Muscle of arm (tissue), 14 donors: ENCODE results near the gene PLCG2. TPM values are rescaled to one million over a fixed set of nuclear protein-coding genes. Genes with fewer than 3 reads are reported as not detected.
A peak's percentile ranks its signal among the peaks of the same experiment; 100 is the strongest.
"Not testable (repeated sequence)": the region's sequence is repeated elsewhere in the genome, so short reads cannot be mapped to it uniquely, and the experiment has no call there.

Experiments used
- DNase-seq: peaks from one replicate; pipeline ENCODE4 v3.0.0-alpha.2; 2013
- long read RNA-seq, 11 donors: transcript quantifications; one replicate each; lab custom pipeline, GENCODE V29; 2026
- polyA plus RNA-seq, 12 donors: library from polyadenylated mRNA; unstranded; fragments of 120-200 nt; gene quantifications; one replicate each; pipeline ENCODE4 v1.2.1, GENCODE V29; 2013; ENCODE audit not compliant: insufficient read length in 12 of 12

Gene PLCG2
- polyA plus RNA-seq, result 10 to 100 TPM in 1 of 12 donors, 1 to 10 TPM in 9, not detected in 2; 5.2 to 11.9 (median 6.8) TPM
- long read RNA-seq, donor 1, result 0 reads
- long read RNA-seq, donor 2, result 0 reads
- long read RNA-seq, donor 3, full-length matches to known transcripts, result 1 of 1 reads
- long read RNA-seq, donor 3, partial matches to known transcripts, result 0 of 1 reads
- long read RNA-seq, donor 3, other reads (novel, unspliced or antisense), result 0 of 1 reads
- long read RNA-seq, donor 4, result 0 reads
- long read RNA-seq, donor 5, result 0 reads
- long read RNA-seq, donor 6, result 0 reads
- long read RNA-seq, donor 7, result 0 reads
- long read RNA-seq, donor 8, result 0 reads
- long read RNA-seq, donor 9, result 0 reads
- long read RNA-seq, donor 10, result 0 reads
- long read RNA-seq, donor 11, result 0 reads

DNA sequence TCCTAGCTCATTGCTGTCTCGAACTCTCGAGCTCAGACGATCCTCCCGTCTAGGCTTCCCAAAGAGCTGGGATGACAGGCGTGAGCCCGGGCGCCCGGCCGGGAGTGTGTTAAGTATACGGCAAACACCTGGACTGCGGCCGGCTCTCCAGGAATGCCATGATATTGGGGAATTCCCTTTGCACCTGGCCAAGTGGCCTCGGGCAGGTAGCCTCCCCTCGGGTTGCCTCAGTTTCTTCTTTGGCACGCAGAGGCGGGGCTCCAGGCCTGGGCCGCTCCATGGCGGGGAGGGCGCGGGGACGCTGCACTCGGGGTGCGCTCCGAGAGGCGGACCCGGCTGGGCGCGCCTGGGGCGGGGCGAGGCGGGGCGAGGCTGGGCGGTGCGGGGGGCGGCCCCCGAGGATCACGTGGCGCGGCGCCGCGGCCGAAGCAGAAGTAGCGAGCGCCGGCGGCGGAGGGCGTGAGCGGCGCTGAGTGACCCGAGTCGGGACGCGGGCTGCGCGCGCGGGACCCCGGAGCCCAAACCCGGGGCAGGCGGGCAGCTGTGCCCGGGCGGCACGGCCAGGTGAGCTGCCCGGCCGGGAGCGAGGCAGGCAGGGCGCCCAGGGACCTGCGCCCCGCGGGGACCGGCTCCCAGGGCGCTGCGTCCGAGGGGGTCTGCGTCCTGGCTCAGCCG lies at the start of gene PLCG2:
TSS of gene PLCG2 (plus strand) at position 431 of the 675 bp plus-strand sequence. CDS start 6,699 bp downstream, outside the sequence.
- DNase-seq, result no peak

DNA sequence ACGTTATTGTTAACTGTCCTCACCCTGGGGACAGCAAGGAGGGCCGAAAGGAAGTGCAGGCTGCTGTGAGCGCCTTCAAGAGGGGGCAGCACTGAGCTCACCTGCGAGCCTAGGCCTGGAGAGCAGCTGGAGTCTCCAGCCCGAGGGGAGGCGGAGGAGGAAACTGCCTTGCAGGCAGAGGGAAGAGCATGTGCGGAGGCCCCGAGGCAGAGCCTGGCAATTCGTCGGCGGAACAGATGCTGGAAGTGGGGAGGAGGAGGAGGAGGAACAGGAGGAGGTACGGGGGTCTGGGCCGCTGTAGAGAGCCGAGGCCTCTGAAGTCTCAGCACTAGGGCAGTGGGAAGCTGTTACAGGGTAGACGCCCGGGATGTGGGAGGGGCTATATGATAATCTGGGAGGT lies 49.6 kb upstream of the PLCG2 start:
- DNase-seq, result no peak

DNA sequence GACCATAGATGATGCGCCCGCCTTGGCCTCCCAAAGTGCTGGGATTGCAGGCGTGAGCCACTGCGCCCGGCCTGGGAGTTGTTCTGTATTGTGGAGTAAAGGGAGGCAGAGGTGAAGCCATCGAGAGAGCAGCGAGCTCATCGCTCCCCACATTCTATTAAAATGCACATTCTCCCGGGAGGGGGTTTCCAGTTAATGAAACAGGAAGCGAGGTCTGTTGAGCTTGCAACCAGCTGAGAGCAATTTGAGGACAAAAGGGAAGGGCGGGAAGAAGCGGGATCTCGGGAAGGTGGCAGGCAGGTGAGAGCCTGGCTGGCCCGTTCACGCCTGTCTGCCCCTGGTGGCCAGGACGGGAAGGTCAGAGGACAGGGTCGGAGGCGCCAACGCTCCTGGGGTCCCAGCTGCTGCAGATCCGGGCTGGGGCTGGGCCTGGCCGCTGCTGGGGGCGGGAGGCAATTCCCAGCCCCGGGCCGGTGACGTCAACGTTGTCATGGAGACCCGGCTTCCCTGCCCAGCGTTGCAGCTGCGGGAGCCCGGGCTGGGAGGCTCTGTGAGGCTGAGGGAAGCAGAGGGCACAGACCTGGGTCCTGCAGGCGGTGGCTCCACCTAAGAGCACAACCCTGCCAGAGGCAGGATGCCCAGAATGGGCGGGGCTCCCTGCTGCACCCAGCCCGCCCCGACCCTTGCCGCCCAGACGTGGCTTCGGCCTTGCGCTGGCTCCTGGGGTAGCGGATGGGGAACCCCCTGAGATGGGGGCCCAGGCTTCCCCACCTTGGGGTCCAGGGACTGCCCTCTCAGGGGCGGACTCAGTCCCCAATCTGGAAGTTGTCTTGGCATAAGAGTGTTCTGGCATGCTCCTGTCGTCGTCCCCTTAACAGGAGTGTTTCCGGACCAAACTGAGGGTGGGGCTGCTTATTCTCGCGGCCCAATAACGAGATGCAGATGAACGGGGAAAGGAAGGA lies 48.7 kb upstream of the PLCG2 start:
- peak; percentile 89 for DNase-seq

DNA sequence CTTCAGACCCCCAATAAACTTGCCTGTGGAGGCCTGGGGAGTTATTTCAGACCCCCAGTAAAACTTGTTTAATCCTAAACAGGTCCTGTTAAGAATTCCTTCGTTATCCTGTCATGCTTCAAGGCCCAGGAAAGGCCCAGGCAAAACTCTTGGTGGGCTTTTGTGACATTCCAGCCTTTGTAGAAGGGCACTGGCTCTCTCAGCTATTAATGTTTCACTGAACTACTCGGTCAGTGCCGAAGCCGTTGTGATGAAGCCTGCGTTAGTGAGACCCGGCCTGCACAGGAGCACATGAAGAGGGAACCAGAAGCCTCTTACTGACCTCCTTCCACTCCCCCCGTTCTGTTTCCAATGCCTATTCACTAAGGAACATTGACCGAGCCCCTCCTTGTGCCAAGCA lies 47.4 kb upstream of the PLCG2 start:
- DNase-seq, result no peak

DNA sequence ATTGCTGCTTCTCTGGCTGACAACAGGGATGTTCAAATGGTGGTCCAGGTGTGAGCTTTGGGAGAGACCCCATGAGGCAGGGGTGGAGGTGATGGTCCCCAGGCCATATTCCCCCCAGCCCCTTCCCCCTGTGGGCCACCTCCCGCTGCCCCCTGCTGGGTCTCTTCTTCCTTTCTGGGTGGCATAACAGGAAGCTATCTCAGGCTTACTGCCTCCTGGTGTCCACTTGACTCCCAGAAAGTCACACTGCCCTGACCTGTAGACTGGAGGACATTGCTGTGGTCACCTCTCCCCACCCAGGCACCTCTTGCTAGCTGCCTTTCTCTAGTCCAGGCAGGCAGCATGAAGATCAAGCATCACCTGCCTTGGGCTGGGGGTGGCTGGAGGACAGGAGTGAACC lies 46.4 kb upstream of the PLCG2 start:
- no peak for DNase-seq

DNA sequence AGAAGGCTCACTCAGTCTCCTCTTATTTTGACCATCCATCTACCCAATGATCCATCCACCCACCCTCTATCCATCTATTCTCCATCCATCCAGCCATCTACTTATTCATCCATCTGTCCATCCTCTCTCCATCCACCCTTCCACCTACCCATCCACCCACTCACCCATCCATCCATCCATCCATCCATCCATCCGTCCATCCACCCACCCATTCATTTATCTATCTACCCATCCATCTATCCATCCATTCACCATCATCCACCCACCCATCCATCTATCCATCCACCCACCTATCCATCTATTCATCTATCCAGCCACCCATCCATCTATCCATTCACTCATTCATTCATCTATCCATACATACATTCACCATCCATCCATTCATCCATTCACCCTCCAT lies 45.8 kb upstream of the PLCG2 start:
- DNase-seq, result no peak

DNA sequence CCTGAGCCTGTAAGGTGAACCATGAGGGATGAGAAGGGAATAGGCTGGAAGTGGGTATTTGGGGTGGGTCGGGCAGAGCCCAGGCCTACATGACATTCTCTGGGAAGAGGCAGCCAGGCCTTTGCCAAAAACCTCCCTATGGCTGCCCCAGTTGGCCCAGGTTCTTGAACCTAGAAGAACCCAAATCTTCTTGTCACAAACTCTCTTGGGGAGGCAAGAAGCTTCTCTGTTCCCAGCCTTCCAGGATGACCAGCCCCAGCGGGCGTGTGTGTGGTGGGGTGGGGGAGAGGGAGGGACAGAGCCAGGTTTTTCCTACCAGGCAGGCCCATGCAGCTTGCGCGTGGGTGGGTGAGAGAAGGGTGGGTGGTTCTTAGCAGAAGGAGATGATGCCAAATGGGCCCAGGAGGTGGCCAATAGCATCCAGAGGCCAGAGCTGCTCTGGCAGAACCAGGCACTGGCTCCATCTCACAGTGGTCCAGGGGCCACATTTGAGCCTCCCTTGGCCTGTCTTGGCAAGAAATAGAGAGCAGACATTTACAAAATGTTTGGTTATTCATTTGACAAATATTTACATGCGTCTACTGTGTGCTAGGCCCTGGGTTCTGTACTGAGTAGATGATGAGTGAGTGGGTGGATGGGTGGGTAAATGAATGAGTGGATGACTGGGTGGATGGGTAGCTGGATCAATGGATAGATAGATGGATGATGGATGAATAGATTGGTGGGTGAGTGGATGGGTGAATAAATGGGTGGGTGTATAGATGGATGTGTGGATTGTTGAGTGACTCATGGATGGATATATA lies 44.3 kb upstream of the PLCG2 start:
- no peak for DNase-seq

DNA sequence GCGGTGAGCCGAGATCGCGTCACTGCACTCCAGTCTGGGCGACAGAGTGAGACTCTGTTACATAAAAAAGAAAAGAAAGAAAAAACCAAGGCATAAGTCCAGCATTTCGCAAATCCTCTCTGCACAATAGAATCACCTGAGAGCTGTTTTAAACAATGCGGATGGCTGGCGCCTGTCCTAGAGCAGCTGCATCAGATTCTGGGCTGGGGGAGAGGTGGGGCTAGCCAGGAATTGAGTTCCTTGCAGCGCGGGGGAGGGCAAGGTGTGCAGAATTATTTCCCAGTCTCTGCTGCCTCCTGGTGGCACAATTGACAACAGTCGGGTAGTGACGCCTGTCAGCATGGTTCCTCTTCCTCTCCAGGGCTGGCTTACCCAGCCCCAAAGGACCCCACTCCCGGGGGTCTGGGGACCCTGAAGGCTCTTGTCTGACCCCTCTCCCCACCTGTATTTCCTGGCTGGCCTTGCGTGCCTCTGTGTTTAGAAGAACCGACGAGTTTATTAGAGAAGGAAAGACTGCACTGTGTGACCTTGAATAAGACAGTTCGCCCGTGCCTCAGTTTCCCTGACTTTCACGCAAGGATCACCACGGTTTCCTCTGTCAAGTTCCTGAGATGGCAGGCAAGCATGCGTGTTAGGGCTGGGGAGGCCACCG lies 41.1 kb upstream of the PLCG2 start:
- DNase-seq, result peak; percentile 82

DNA sequence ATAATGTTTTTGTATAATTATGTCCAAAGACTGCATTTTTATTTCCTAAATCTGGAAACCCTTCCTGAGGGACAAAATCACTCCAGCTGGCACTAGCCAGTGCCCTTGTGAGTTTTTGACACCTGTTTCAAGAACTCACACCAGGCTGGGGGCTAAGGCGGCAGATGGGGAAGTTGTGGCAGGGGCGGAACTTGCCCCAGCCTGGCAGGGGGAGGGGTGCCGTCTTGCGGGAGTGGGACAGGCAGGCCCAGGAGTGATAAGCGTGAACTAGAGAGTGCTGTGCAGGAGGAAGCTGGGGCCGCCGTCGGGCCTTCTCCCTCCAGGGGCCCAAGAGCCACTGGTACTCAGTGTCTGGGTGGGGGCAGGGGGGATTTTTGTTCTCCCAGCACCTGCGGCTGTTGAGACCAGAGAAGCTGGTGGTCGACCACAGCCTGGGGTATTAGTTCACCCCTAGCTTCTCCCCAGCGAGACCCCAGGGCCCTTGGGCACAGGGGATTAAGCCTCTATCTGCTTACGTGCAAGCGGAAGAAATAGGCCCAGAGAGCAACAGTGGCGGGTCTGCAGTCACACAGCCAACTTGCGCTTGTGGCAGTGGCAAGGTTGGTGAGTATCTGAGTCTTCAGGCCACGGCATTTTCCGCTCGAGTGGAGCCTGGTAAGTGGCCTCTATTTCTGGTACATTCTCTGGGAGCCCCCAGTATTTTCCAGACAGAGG lies 40.2 kb upstream of the PLCG2 start:
- no peak for DNase-seq

DNA sequence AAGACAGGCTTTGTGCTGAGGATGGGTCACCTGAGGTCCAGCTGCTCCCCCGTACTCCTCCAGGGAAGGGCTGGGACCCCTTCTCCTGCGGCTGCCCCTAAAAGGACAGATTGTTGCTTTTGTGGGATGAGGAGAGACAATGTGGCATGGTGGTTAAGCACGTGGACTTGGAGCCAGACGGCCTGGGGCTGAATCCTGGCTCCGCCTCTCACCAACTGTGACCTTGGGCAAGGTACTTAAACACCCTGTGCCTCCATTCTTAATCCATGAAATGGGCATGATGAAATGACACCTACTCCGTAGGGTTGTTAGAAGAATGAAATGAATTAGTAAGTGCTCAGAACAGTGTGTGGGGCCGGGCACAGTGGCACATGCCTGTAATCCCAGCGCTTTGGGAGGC lies 39.6 kb upstream of the PLCG2 start:
- no peak for DNase-seq

DNA sequence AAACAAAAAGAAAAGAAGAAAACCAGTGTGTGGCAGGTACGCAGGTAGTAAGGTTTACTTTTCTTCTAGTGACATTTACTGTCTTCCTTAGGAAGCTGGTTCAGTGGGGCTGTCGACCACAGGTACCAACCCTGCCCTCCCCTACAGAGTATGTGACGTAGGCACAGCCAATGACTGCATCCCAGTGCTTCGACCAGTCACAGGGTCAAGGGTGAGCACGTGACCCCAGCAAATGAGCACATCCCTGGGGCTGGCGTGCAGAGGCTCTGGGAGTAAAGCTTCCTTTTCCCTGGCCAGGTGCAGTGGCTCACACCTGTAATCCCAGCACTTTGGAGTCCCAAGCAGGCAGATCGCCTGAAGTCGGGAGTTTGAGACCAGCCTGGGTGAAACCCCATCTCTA lies 38.9 kb upstream of the PLCG2 start:
- DNase-seq, result no peak

DNA sequence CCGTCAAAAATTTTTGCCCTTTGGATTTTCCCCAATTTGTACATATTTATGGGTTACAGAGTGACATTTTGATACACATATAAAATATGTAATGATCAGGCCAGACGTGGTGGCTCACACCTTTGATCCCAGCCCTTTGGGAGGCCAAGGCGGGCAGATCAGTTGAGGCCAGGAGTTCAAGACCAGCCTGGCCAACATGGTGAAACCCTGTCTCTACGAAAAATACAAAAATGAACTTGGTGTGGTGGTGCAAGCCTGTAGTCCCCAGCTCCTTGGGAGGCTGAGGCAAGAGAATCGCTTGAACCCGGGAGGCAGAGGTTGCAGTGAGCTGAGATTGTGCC lies 37.7 kb upstream of the PLCG2 start:
- DNase-seq, result not testable (repeated sequence)

DNA sequence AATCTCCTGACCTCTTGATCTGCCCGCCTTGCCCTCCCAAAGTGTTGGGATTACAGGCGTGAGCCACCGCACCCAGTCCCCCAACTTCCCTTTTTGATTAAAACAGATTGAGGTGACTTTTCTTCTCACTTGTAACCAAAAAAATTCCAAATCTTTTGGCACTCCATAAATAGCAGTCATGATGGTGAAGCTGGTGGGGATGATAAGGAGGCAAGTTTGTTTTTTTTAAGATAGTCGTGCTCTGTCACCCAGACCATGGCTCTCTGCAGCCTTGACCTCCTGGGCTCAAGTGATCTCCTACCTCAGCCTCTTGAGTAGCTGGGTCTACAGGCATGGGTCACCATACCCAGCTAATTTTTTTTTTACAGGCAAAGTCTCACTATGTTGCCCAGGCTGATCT lies 34.7 kb upstream of the PLCG2 start:
- DNase-seq, result no peak

DNA sequence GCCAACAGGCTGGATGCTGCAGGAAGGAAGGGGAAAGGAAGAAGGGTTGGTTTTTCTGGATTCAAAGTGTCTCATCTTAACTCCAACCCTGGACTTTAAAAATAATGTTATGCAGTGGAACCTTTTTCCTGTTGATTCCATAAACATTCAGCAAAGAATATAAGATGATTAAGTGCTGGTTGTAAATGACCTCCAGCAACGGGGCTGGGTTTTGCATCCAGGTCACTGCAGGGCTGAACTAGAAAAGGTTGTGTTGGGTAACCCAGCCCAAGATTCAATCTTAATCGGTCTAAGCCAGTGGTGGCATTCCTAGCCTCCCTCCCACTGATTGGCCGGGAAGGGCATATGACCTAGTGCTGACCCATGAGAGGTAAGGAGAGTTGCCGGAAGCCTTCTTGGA lies 34.2 kb upstream of the PLCG2 start:
- DNase-seq, result no peak

DNA sequence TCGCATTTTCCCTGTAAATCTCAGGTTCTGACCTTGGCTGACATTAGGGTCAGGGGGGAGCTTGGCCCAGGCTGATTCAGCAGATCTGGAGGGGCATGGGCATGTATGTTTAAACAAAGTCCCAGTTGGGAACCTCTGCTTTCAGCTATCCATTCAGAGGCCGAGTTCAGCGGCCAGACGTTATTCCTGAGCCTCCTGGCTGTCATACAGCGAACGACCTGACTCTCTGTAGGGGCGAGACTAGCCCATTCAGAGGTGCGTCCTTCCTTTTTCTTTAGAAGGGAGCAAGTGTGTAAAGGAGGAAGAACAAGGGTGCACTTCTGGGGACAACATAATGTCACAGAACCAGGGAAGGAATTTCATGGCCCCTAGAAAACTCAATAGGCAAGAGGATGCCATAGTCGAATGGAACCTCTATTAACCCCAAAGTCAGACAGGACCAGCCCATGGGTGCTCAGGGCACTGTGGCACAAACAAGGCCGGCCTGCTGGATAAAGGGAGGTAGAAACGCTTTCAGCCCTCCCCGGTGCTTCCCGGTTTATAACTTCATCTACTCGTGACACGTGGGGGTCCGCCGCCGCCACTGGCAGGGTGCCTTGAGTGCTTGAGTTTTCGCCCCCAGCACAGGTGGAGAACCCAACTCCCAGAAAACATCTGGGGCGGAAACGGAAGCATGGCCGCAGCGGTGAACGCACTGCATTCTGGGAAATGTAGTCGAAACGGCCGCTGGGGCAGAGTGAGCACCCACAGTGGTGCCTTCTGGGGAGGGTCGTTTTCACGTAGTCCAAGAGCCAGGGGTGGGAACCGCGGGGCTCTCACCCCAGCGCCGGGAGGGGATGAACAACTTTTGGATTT lies 33.2 kb upstream of the PLCG2 start:
- DNase-seq, result peak; percentile 65

DNA sequence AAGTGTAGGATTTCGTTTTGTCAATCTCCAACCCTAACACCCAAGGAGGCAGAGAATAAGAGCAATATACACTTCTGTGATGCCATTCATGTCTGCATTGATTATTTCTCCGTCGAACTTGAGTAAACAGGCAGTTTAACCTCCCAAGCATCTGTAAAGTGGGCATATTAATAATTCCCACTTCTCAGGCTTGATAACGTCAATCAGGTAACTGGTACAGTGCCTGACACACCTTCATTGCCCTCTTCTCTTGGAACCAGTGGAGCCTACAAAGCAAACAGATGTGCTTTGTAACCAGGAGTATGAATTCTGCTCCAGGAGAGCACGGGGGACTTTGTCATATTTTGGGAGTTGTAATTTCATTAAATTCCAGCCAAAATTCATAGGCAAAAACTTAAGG lies 32.5 kb upstream of the PLCG2 start:
- DNase-seq, result no peak

DNA sequence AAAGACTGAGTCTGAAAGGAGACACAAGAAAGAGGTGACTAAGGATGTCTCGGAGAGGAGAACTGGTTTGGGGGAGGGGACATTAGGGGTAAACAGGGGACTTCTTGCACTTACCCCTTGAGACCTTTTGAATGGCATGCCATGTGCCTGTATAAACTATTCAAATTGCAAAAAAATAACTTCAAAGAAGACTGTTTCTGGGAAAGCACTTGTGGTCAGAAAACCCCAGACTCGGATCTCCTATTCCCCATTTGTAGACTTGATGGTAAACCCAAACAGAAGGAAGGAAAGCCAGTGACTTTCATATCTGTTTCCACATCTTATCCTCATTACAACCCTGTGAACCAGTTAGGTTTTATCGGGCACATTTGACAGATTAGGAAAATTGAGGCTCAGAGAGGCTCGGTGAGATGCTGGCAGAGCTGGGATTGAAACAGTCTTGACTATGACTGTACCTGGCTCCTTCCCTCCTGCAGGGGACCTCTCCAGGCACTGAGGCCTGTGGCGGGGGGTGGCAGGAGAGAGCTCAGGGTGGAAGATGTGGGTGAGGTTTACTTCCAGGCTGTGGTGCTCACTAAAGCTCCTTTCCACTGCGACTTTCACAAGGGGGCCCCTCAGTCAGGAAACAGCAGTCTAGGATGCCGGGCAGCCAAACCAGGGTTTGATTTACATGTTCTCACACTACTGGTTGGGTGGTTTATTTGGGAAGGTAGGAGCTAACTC lies 30.5 kb upstream of the PLCG2 start:
- no peak for DNase-seq

DNA sequence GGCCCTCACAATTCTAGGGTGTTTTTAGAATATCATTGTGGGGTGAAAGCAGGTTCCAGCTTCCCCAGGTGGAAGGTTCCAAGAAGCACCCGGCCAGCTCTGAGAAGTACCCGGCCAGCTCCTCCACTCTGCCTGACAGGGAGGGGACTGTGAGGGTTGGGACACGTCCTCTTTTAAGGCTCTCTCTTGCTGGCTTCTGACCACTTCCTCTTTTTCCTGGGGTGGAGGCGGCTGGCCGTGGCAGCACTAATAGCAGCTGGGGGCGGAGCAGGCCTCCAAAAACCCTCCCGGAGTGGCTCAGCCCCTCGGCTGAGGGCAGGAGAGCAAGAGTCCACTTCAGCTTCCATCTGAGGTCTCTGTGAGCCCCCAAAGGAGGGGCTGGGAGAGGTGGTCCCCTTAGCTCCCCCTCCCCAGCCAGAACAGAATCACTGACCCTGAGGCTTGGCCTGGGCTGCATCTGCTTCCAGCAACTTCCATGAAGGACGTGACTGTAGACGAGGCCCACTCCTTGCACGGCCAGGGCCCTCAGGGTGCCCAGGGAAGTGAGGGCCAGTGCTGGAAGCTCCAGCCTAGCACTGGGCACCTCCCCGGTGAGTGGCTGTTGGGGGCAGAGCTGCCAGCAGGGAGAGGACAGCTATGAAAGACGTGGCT lies 26.7 kb upstream of the PLCG2 start:
- no peak for DNase-seq
